Nephron (organoid): ENCODE results near the gene EXOSC2.

ENCODE experiments used
- H3K27ac Mint-ChIP-seq, 3 experiments: 2 replicates each; pipeline ENCODE4 v1.8.0; 2020; ENCODE audit warnings: mixed read lengths in 3 of 3, mild to moderate bottlenecking in 2 of 3, moderate library complexity in 1 of 3
- H3K27me3 Mint-ChIP-seq: 2 replicates; pipeline ENCODE4 v1.8.0; 2021; ENCODE audit warnings: low read depth, mild to moderate bottlenecking, moderate library complexity, mixed read lengths
- H3K36me3 Mint-ChIP-seq: 2 replicates; pipeline ENCODE4 v1.8.0; 2020; ENCODE audit warnings: low read depth, mixed read lengths
- H3K4me1 Mint-ChIP-seq: 2 replicates; pipeline ENCODE4 v1.8.0; 2020; ENCODE audit warnings: mixed read lengths
- H3K4me3 Mint-ChIP-seq, 3 experiments: 2 replicates each; pipeline ENCODE4 v1.8.0; 2020; ENCODE audit warnings: mild to moderate bottlenecking in 3 of 3, mixed read lengths in 3 of 3, moderate library complexity in 2 of 3
- H3K9me3 Mint-ChIP-seq: 2 replicates; pipeline ENCODE4 v1.8.0; 2020; ENCODE audit warnings: mixed read lengths
- CTCF ChIP-seq, 3 experiments: fragments of 200-600 bp; sonication (generic); IDR thresholded peaks; one replicate each; pipeline ENCODE4 v1.5.0; 2021; ENCODE audit warnings: antibody characterized with exemption in 3 of 3; ENCODE audit not compliant: unreplicated experiment in 3 of 3

The EXOSC2 gene

GRCh38 chr9:130729145-130729544 lies 35.6 kb downstream of the EXOSC2 start:
- H3K36me3 Mint-ChIP-seq: peaks cover 13% of the 10 kb centered on the region
- H3K4me3 Mint-ChIP-seq: no peak overlapping the region
- H3K27me3 Mint-ChIP-seq: no peaks in the 10 kb centered on the region
- peaks cover 9% of the 10 kb centered on the region for H3K9me3 Mint-ChIP-seq
- peaks cover 7% of the 10 kb centered on the region for H3K4me1 Mint-ChIP-seq
- TF ChIP-seq CTCF (IDR thresholded peaks at IDR 0.05; ENCODE audit: unreplicated experiment in 3 of 3): no peak
- peak overlapping the region in 2 of 3 experiments; percentile 15 to 53 for H3K27ac Mint-ChIP-seq

- Mint-ChIP-seq H3K9me3 (peaks cover 9% of the 10 kb centered on the region), H3K4me3 (no peak overlapping the region), H3K27me3 (no peaks in the 10 kb centered on the region), H3K4me1 (peaks cover 7% of the 10 kb centered on the region), H3K27ac (peak overlapping the region in 2 of 3 experiments; percentile 8 to 61), H3K36me3 (peaks cover 13% of the 10 kb centered on the region)
- TF ChIP-seq CTCF (IDR thresholded peaks at IDR 0.05; ENCODE audit: unreplicated experiment in 3 of 3): no peak
These were observed 37.8 kb downstream of the EXOSC2 start for GRCh38 chr9:130731355-130731754.

DNA sequence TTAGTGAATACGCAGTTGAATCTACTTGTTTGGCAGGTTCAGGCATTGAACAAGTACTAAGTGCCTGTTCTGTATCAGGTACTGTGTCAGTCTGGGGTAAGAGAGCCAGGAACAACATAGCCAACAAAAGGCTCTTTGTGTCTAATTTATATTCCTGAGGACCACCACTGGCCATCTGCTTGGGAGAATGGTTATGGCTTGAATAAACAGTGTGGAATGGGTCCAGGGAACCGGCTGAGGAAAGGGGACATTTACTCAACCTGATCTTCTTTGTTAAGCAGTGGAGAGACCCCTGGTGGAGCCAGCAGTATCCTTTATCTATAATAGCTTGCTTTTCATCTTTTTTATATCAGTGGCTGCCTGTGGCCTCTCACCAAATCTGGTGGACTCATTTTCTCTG lies 38.6 kb downstream of the EXOSC2 start:
- no peaks in the 10 kb centered on the region for H3K27me3 Mint-ChIP-seq
- peaks cover 7% of the 10 kb centered on the region for H3K4me1 Mint-ChIP-seq
- peak overlapping the region in 1 of 3 experiments; percentile 56 for H3K27ac Mint-ChIP-seq
- H3K4me3 Mint-ChIP-seq: no peak overlapping the region
- H3K9me3 Mint-ChIP-seq: peaks cover 9% of the 10 kb centered on the region
- H3K36me3 Mint-ChIP-seq: peaks cover 13% of the 10 kb centered on the region
- peak in 1 of 3 experiments; percentile 16 for TF ChIP-seq CTCF (IDR thresholded peaks at IDR 0.05; ENCODE audit: unreplicated experiment in 3 of 3)

- Mint-ChIP-seq H3K27me3 (no peaks in the 10 kb centered on the region), H3K36me3 (peaks cover 13% of the 10 kb centered on the region), H3K4me1 (peaks cover 7% of the 10 kb centered on the region), H3K27ac (peak overlapping the region; percentile 45 to 59 (median 59)), H3K9me3 (peaks cover 9% of the 10 kb centered on the region), H3K4me3 (no peak overlapping the region)
- no peak for TF ChIP-seq CTCF (IDR thresholded peaks at IDR 0.05; ENCODE audit: unreplicated experiment in 3 of 3)
These were observed 39.2 kb downstream of the EXOSC2 start for GRCh38 chr9:130732793-130733221.

GRCh38 chr9:130735566-130735965 lies 42.0 kb downstream of the EXOSC2 start:
- peaks cover 7% of the 10 kb centered on the region for H3K4me1 Mint-ChIP-seq
- H3K27ac Mint-ChIP-seq: no peak overlapping the region
- no peak for TF ChIP-seq CTCF (IDR thresholded peaks at IDR 0.05; ENCODE audit: unreplicated experiment in 3 of 3)
- H3K36me3 Mint-ChIP-seq: peaks cover 4% of the 10 kb centered on the region
- H3K4me3 Mint-ChIP-seq: no peak overlapping the region
- no peaks in the 10 kb centered on the region for H3K9me3 Mint-ChIP-seq
- no peaks in the 10 kb centered on the region for H3K27me3 Mint-ChIP-seq

DNA sequence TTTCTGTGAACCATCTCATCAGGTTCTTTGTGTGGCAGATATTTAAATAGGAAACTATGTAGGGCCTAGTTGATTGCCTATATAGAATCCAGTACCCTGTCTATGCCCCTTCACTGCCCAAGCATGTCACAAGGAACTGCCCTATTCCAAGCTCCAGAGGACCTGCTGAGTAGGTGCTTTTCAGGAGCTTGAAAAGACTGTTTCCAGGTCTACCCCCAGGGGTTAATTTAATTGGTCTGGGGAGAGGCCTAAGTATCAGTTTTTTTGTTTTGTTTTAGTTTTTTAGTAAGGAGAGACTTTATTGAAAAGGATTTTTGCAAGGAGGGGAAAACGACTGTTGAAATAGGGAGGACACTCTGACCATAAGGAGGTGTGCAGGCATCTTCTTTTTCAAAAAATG lies 43.3 kb downstream of the EXOSC2 start:
- Mint-ChIP-seq H3K36me3 (peaks cover 8% of the 10 kb centered on the region), H3K9me3 (no peaks in the 10 kb centered on the region), H3K4me3 (no peak overlapping the region), H3K4me1 (peaks cover 7% of the 10 kb centered on the region), H3K27me3 (no peaks in the 10 kb centered on the region), H3K27ac (peak overlapping the region in 1 of 3 experiments; percentile 19)
- TF ChIP-seq CTCF (IDR thresholded peaks at IDR 0.05; ENCODE audit: unreplicated experiment in 3 of 3): no peak
